HFF-Myc (cell line): ENCODE results near the gene NABP1.

Source experiments
- DNase-seq: peaks from one replicate; pipeline ENCODE4 v3.0.0-alpha.2; 2011; ENCODE audit warnings: low read depth; ENCODE audit errors: extremely low read depth
- H3K4me3 ChIP-seq: replicated peaks from 2 replicates; pipeline ENCODE4 v1.5.1; 2011; ENCODE audit warnings: low read depth, mild to moderate bottlenecking, control low read depth, low read length
- CTCF ChIP-seq: IDR thresholded peaks from 2 replicates; pipeline ENCODE4 v1.5.1; 2012; ENCODE audit warnings: mild to moderate bottlenecking, low read depth, low read length, control low read depth; ENCODE audit errors: missing control alignments

NABP1 gene

GRCh38 chr2:191659198-191659597 lies 18.7 kb upstream of the NABP1 start:
- TF ChIP-seq CTCF = no peak
- no peak for DNase-seq
- H3K4me3 ChIP-seq = no peak overlapping the region

- no peak overlapping the region for H3K4me3 ChIP-seq
- TF ChIP-seq CTCF = no peak
- no peak for DNase-seq
These were observed 17.4 kb upstream of the NABP1 start for GRCh38 chr2:191660575-191660974.

DNA sequence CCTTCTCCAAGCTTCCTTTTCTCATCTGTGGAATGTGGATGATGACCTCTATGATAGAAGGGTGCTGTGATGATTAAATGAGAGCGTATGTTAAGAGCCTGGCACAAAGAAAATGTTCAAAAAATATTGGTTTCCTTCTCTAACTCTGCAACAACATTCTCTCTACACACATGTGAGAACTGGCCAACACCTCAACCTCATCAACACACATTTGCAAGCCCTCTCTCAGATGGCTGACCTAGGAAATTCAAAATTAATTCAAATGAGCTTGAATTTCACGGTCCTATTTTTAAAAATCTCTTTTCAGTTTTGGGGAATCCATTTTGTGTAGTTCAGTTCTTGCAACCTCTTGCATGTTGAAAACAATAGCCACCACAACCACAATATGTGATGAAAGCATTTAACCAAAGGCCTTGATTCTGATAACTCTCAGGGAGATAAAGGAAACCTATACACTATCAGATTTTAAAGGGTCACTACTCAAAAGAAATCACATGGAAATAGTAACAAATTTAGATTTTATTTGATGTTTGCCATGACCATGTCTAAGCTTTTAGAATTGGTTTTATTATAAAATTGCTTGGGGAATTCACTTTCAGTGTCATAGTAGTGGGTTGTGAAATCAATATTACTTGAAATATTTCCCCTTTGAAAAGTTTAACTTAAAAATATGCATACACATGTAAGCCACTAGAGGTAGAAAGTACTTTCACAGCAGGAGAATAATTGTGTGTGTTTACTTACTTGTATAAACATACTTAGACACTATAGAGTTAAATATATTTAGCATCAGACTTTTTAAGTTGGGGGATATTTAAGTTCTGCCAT lies 16.6 kb upstream of the NABP1 start:
- no peak for DNase-seq
- no peak overlapping the region for H3K4me3 ChIP-seq
- no peak for TF ChIP-seq CTCF

GRCh38 chr2:191664823-191665677 lies 12.9 kb upstream of the NABP1 start:
- TF ChIP-seq CTCF = no peak
- DNase-seq = no peak
- H3K4me3 ChIP-seq = no peak overlapping the region

DNA sequence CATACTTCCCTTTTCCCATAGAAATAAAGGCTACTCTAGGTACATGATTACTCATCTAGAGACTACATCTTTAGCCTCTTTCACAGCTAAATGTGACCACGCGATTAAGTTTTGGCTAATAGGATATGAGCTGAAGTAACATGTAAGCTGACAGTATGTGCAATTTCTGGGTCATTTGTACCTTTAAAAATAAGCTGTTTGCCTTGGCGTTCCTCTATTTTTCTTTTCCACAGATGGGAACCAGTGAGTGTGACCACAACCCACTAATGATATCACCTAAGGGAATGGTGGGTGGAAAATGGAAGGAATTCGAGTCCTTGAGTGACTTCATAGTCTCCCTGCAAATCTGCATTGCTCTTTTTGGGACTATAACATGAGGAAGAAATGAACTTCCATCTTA lies 11.7 kb upstream of the NABP1 start:
- no peak for TF ChIP-seq CTCF
- DNase-seq = no peak
- no peak overlapping the region for H3K4me3 ChIP-seq

- no peak for DNase-seq
- no peak overlapping the region for H3K4me3 ChIP-seq
- TF ChIP-seq CTCF = no peak
These were observed 11.2 kb upstream of the NABP1 start for GRCh38 chr2:191666732-191667131.
